ENCODE measurements around the gene ARHGAP31.

ARHGAP31 gene

DNA sequence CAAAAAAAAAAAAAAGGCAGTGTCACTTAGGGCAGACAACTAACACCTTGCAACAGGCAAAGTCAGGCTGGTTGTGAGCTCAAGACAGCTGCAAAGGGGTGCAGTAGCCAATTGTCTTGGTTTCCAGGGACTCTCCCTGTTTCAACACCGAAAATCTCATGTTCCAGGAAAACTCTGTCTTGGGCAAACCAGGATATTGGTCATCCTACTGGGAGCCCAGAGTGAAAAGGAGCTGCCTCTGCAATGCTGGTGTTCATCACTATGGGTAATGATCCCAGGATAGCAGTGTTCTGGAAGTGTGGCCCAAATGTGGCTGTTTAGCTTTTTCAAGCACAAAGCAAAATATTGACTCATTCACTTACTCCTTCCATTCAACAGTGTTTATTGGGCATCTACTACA, 82.6 kb downstream of the ARHGAP31 start:
- ATAC-seq, result no peak
- TF ChIP-seq, protein P1, sequence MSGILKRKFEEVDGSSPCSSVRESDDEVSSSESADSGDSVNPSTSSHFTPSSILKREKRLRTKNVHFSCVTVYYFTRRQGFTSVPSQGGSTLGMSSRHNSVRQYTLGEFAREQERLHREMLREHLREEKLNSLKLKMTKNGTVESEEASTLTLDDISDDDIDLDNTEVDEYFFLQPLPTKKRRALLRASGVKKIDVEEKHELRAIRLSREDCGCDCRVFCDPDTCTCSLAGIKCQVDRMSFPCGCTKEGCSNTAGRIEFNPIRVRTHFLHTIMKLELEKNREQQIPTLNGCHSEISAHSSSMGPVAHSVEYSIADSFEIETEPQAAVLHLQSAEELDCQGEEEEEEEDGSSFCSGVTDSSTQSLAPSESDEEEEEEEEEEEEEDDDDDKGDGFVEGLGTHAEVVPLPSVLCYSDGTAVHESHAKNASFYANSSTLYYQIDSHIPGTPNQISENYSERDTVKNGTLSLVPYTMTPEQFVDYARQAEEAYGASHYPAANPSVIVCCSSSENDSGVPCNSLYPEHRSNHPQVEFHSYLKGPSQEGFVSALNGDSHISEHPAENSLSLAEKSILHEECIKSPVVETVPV (CRISPR knock-in tag; IDR thresholded peaks at IDR 0.05), result no peak
- TF ChIP-seq CSDC2 (CRISPR knock-in tag; IDR thresholded peaks at IDR 0.05), result no peak
- no peak for TF ChIP-seq TCF4 (CRISPR knock-in tag; IDR thresholded peaks at IDR 0.05; ENCODE audit: borderline replicate concordance)
- TF ChIP-seq ISL1 (CRISPR knock-in tag; IDR thresholded peaks at IDR 0.05), result no peak
- TF ChIP-seq ZNF565 (CRISPR knock-in tag; conservative IDR thresholded peaks at IDR 0.05; ENCODE audit: low read depth), result no peak
- TF ChIP-seq SNAI2 (CRISPR knock-in tag; IDR thresholded peaks at IDR 0.05), result no peak
- TF ChIP-seq OSR1 (CRISPR knock-in tag; IDR thresholded peaks at IDR 0.05), result no peak
- TF ChIP-seq PPARA (CRISPR knock-in tag; IDR thresholded peaks at IDR 0.05; ENCODE audit: borderline replicate concordance), result no peak
- no peak for TF ChIP-seq CREB5 (CRISPR knock-in tag; IDR thresholded peaks at IDR 0.05; ENCODE audit: low read depth)
- TF ChIP-seq, protein P2, sequence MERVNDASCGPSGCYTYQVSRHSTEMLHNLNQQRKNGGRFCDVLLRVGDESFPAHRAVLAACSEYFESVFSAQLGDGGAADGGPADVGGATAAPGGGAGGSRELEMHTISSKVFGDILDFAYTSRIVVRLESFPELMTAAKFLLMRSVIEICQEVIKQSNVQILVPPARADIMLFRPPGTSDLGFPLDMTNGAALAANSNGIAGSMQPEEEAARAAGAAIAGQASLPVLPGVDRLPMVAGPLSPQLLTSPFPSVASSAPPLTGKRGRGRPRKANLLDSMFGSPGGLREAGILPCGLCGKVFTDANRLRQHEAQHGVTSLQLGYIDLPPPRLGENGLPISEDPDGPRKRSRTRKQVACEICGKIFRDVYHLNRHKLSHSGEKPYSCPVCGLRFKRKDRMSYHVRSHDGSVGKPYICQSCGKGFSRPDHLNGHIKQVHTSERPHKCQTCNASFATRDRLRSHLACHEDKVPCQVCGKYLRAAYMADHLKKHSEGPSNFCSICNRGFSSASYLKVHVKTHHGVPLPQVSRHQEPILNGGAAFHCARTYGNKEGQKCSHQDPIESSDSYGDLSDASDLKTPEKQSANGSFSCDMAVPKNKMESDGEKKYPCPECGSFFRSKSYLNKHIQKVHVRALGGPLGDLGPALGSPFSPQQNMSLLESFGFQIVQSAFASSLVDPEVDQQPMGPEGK (CRISPR knock-in tag; IDR thresholded peaks at IDR 0.05; ENCODE audit: borderline replicate concordance), result no peak
- no peak for TF ChIP-seq POU6F1 (CRISPR knock-in tag; IDR thresholded peaks at IDR 0.05; ENCODE audit: borderline replicate concordance, low read depth)
- no peak for TF ChIP-seq ZFP3 (CRISPR knock-in tag; IDR thresholded peaks at IDR 0.05)
- TF ChIP-seq RARB (CRISPR knock-in tag; IDR thresholded peaks at IDR 0.05), result no peak
- no peak for TF ChIP-seq ZNF70 (CRISPR knock-in tag; IDR thresholded peaks at IDR 0.05)
- no peak for TF ChIP-seq ESRRG (CRISPR knock-in tag; IDR thresholded peaks at IDR 0.05)
- no peak for TF ChIP-seq ZFP30 (CRISPR knock-in tag; IDR thresholded peaks at IDR 0.05)
- no peak for TF ChIP-seq ZC3H10 (CRISPR knock-in tag; IDR thresholded peaks at IDR 0.05)
- no peak for TF ChIP-seq TOX (CRISPR knock-in tag; IDR thresholded peaks at IDR 0.05; ENCODE audit: borderline replicate concordance)
- TF ChIP-seq ZNF8 (CRISPR knock-in tag; IDR thresholded peaks at IDR 0.05), result no peak

- no peak for ATAC-seq
- TF ChIP-seq ARNTL (CRISPR knock-in tag; IDR thresholded peaks at IDR 0.05; ENCODE audit: borderline replicate concordance, low read depth) (no peak), TOX (CRISPR knock-in tag; IDR thresholded peaks at IDR 0.05; ENCODE audit: borderline replicate concordance) (no peak), CREB5 (CRISPR knock-in tag; IDR thresholded peaks at IDR 0.05; ENCODE audit: low read depth) (no peak), ZFP3 (CRISPR knock-in tag; IDR thresholded peaks at IDR 0.05) (no peak), OSR1 (CRISPR knock-in tag; IDR thresholded peaks at IDR 0.05) (no peak), SNAI2 (CRISPR knock-in tag; IDR thresholded peaks at IDR 0.05) (no peak), TCF4 (CRISPR knock-in tag; IDR thresholded peaks at IDR 0.05; ENCODE audit: borderline replicate concordance) (no peak), ESRRG (CRISPR knock-in tag; IDR thresholded peaks at IDR 0.05) (no peak), ISL1 (CRISPR knock-in tag; IDR thresholded peaks at IDR 0.05) (no peak), ZNF70 (CRISPR knock-in tag; IDR thresholded peaks at IDR 0.05) (no peak), ZC3H10 (CRISPR knock-in tag; IDR thresholded peaks at IDR 0.05) (no peak), GLIS3 (CRISPR knock-in tag; IDR thresholded peaks at IDR 0.05) (no peak), ZNF8 (CRISPR knock-in tag; IDR thresholded peaks at IDR 0.05) (no peak), POU6F1 (CRISPR knock-in tag; IDR thresholded peaks at IDR 0.05; ENCODE audit: borderline replicate concordance, low read depth) (no peak), ZFP30 (CRISPR knock-in tag; IDR thresholded peaks at IDR 0.05) (no peak)
- TF ChIP-seq, protein P2 (CRISPR knock-in tag; IDR thresholded peaks at IDR 0.05; ENCODE audit: borderline replicate concordance), result no peak
- TF ChIP-seq, protein P3, sequence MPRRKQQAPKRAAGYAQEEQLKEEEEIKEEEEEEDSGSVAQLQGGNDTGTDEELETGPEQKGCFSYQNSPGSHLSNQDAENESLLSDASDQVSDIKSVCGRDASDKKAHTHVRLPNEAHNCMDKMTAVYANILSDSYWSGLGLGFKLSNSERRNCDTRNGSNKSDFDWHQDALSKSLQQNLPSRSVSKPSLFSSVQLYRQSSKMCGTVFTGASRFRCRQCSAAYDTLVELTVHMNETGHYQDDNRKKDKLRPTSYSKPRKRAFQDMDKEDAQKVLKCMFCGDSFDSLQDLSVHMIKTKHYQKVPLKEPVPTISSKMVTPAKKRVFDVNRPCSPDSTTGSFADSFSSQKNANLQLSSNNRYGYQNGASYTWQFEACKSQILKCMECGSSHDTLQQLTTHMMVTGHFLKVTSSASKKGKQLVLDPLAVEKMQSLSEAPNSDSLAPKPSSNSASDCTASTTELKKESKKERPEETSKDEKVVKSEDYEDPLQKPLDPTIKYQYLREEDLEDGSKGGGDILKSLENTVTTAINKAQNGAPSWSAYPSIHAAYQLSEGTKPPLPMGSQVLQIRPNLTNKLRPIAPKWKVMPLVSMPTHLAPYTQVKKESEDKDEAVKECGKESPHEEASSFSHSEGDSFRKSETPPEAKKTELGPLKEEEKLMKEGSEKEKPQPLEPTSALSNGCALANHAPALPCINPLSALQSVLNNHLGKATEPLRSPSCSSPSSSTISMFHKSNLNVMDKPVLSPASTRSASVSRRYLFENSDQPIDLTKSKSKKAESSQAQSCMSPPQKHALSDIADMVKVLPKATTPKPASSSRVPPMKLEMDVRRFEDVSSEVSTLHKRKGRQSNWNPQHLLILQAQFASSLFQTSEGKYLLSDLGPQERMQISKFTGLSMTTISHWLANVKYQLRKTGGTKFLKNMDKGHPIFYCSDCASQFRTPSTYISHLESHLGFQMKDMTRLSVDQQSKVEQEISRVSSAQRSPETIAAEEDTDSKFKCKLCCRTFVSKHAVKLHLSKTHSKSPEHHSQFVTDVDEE (CRISPR knock-in tag; IDR thresholded peaks at IDR 0.05), result no peak
These were observed 84.1 kb downstream of the ARHGAP31 start for GRCh38 chr3:119378259-119378803.

Measured in SK-N-SH treated with all-trans-retinoic acid at 6 μM for 48 hours (cell line).